RWPE1 (cell line): ENCODE data around the gene PABPC3.

Experiments used
- CTCF ChIA-PET: fragments of 350-600 bp; sonication (Branson Sonifier 250); formaldehyde crosslinking; extraction: SDS; loops from one replicate; lab custom pipeline; 2021; lab: Yijun Ruan, JAX
- POLR2A ChIA-PET: fragments of 400-600 bp; formaldehyde crosslinking; extraction: SDS; loops from one replicate; lab custom pipeline; 2020; ENCODE audit warnings: antibody characterized with exemption; ENCODE audit not compliant: low non-redundant PET; lab: Yijun Ruan, JAX
- DNase-seq: peaks from one replicate; pipeline ENCODE4 v3.0.0; 2012; ENCODE audit warnings: low spot score
- H3K27ac ChIP-seq: fragments of 450-650 bp; 2 replicates; pipeline ENCODE4 v1.5.1; 2017
- CTCF ChIP-seq: fragments of 450-650 bp; conservative IDR thresholded peaks from 2 replicates; pipeline ENCODE4 v1.5.1; 2017; ENCODE audit warnings: low read depth, mild to moderate bottlenecking

PABPC3 gene

GRCh38 chr13:25135896-25136295, 40.0 kb downstream of the PABPC3 start:
- ChIA-PET CTCF (interaction anchor here (0.6 kb wide), 1 partner anchor 442 kb away, joined by 3 read pairs; no protein-coding TSS in a partner anchor), POLR2A (no interaction called here)
- no peak for TF ChIP-seq CTCF
- DNase-seq: no peak
- H3K27ac ChIP-seq: no peak overlapping the region

- TF ChIP-seq CTCF: no peak
- H3K27ac ChIP-seq: no peak overlapping the region
- POLR2A ChIA-PET: no interaction called here
- DNase-seq: no peak
- CTCF ChIA-PET: no interaction called here
These were observed 41.2 kb downstream of the PABPC3 start for GRCh38 chr13:25136880-25137787.

GRCh38 chr13:25137788-25138115, 41.8 kb downstream of the PABPC3 start:
- no peak for DNase-seq
- ChIA-PET CTCF (no interaction called here), POLR2A (no interaction called here)
- TF ChIP-seq CTCF: no peak
- H3K27ac ChIP-seq: no peak overlapping the region

- ChIA-PET POLR2A (no interaction called here), CTCF (interaction anchor here (1.5 kb wide), 1 partner anchor 27 kb away, joined by 4 read pairs; no protein-coding TSS in a partner anchor)
- H3K27ac ChIP-seq: no peak overlapping the region
- TF ChIP-seq CTCF: no peak
- DNase-seq: no peak
These were observed 45.1 kb downstream of the PABPC3 start for GRCh38 chr13:25141042-25141441.

GRCh38 chr13:25143706-25144105, 47.8 kb downstream of the PABPC3 start:
- DNase-seq: no peak
- ChIA-PET POLR2A (no interaction called here), CTCF (no interaction called here)
- no peak overlapping the region for H3K27ac ChIP-seq
- no peak for TF ChIP-seq CTCF

GRCh38 chr13:25147638-25148401, 51.9 kb downstream of the PABPC3 start:
- no peak for DNase-seq
- ChIA-PET POLR2A (no interaction called here), CTCF (no interaction called here)
- no peak overlapping the region for H3K27ac ChIP-seq
- no peak for TF ChIP-seq CTCF
